HCT116 (cell line): ENCODE data around the gene VMAC. TPM values are rescaled to one million over a fixed set of nuclear protein-coding genes. Genes with fewer than 3 reads are reported as not detected.

Experiments used
- ATAC-seq: fragments of 200-7000 bp; cut with Tn5 transposase; 2 replicates; pipeline ENCODE4 v1.9.1; 2020; ENCODE audit warnings: mild to moderate bottlenecking, moderate library complexity
- BruUV-seq: library from RNA; stranded (reverse); fragments of 400-500 nt; replicated peaks from 2 replicates; lab custom pipeline; 2021; lab: Mats Ljungman, UMichigan
- CTCF ChIA-PET: fragments of 300-600 bp; sonication (Branson Sonifier 250); formaldehyde crosslinking; loops from one replicate; lab custom pipeline; 2021; ENCODE audit warnings: antibody characterized with exemption; lab: Charles Lee
- POLR2A ChIA-PET: fragments of 300-600, 350-600 bp; sonication (Branson Sonifier 250); formaldehyde crosslinking; loops from one replicate; lab custom pipeline; 2021; ENCODE audit warnings: antibody characterized with exemption; lab: Charles Lee
- RAD21 ChIA-PET, 2 experiments: fragments of 300-600 bp; sonication (Branson Sonifier 250); formaldehyde crosslinking; loops; one replicate each; lab custom pipeline; 2023; ENCODE audit warnings: low total read pairs in 2 of 2; ENCODE audit not compliant: uncharacterized antibody in 2 of 2, unreplicated experiment in 2 of 2, low non-redundant PET in 1 of 2; lab: Charles Lee
- DNase-seq: peaks from one replicate; pipeline ENCODE4 v3.0.0-alpha.2; 2010; ENCODE audit warnings: low read depth, low spot score
- H2AFZ ChIP-seq: fragments of 200-600 bp; shearing (Covaris generic), sonication (generic); 2 replicates; pipeline ENCODE4 v1.6.1; 2017; ENCODE audit warnings: low read depth, mixed run types, mixed read lengths, antibody characterized with exemption, low read length; ENCODE audit not compliant: poor library complexity, severe bottlenecking
- H3K27ac ChIP-seq: 2 replicates; pipeline ENCODE4 v1.5.1; 2012; ENCODE audit warnings: low read depth, low read length
- H3K27me3 ChIP-seq: fragments of 200-600 bp; sonication (generic); 2 replicates; pipeline ENCODE4 v1.6.1; 2016; ENCODE audit warnings: mixed run types, low read length, mixed read lengths; ENCODE audit not compliant: insufficient read depth
- H3K36me3 ChIP-seq, 2 experiments: fragments of 200-500 bp in 1 of 2; fragments of 200-600 bp in 1 of 2; sonication (Bioruptor generic) in 1 of 2; sonication (generic) in 1 of 2; 2 replicates each; pipeline versions ENCODE4 v1.5.1 to v1.6.1; 2014 to 2016; ENCODE audit warnings: low read length in 2 of 2, inconsistent platforms in 1 of 2, mixed read lengths in 1 of 2, mixed run types in 1 of 2; ENCODE audit not compliant: insufficient read depth in 2 of 2, control insufficient read depth in 1 of 2
- H3K4me1 ChIP-seq, 2 experiments: fragments of 200-600 bp in 1 of 2; sonication (generic) in 1 of 2; 2 replicates each; pipeline versions ENCODE4 v1.5.1 to v1.6.1; 2012 to 2017; ENCODE audit warnings: low read length in 2 of 2, inconsistent platforms in 1 of 2, mild to moderate bottlenecking in 1 of 2, mixed read lengths in 1 of 2, mixed run types in 1 of 2, moderate library complexity in 1 of 2; ENCODE audit not compliant: insufficient read depth in 2 of 2, control insufficient read depth in 1 of 2
- H3K4me2 ChIP-seq: fragments of 200-600 bp; sonication (generic); 2 replicates; pipeline ENCODE4 v1.6.1; 2017; ENCODE audit warnings: mixed run types, low read length, mixed read lengths
- H3K4me3 ChIP-seq, 2 experiments: fragments of 200-600 bp in 1 of 2; sonication (generic) in 1 of 2; replicated peaks in 1 of 2; 2 replicates each; pipeline ENCODE4 v1.5.1; 2011 to 2016; ENCODE audit warnings: low read length in 2 of 2, control low read depth in 1 of 2, low read depth in 1 of 2, mild to moderate bottlenecking in 1 of 2, mixed read lengths in 1 of 2, mixed run types in 1 of 2
- H3K79me2 ChIP-seq: fragments of 200-600 bp; sonication (generic); 2 replicates; pipeline ENCODE4 v1.6.1; 2017; ENCODE audit warnings: mild to moderate bottlenecking, mixed run types, low read length, moderate library complexity, mixed read lengths; ENCODE audit not compliant: insufficient read depth
- H3K9ac ChIP-seq: fragments of 200-600 bp; sonication (generic); 2 replicates; pipeline ENCODE4 v1.6.1; 2016; ENCODE audit warnings: low read length, mixed read lengths
- H3K9me2 ChIP-seq: fragments of 200-600 bp; sonication (generic), shearing (Covaris generic); 2 replicates; pipeline ENCODE4 v1.6.1; 2017; ENCODE audit warnings: mixed run types, mild to moderate bottlenecking, moderate library complexity; ENCODE audit not compliant: insufficient read depth
- H3K9me3 ChIP-seq, 2 experiments: fragments of 200-500 bp in 1 of 2; fragments of 200-600 bp in 1 of 2; sonication (Bioruptor generic) in 1 of 2; sonication (generic) in 1 of 2; 2 replicates each; pipeline ENCODE4 v1.6.1; 2014 to 2017; ENCODE audit warnings: low read length in 2 of 2, mixed read lengths in 2 of 2, inconsistent platforms in 1 of 2, low read depth in 1 of 2, mild to moderate bottlenecking in 1 of 2, mixed run types in 1 of 2, moderate library complexity in 1 of 2; ENCODE audit not compliant: control insufficient read depth in 1 of 2, insufficient read depth in 1 of 2
- H4K20me1 ChIP-seq: fragments of 200-600 bp; sonication (generic), shearing (Covaris generic); 2 replicates; pipeline ENCODE4 v1.6.1; 2017; ENCODE audit warnings: mixed run types, mild to moderate bottlenecking, moderate library complexity; ENCODE audit not compliant: insufficient read depth
- ATF3 ChIP-seq: IDR thresholded peaks from 2 replicates; pipeline ENCODE4 v1.6.1; 2012
- CBX3 ChIP-seq: IDR thresholded peaks from 2 replicates; pipeline ENCODE4 v1.6.1; 2012; ENCODE audit warnings: low read depth
- CEBPB ChIP-seq: IDR thresholded peaks from 2 replicates; pipeline ENCODE4 v1.6.1; 2012; ENCODE audit warnings: low read depth
- EGR1 ChIP-seq: IDR thresholded peaks from 2 replicates; pipeline ENCODE4 v1.6.1; 2012; ENCODE audit warnings: low read depth
- ELF1 ChIP-seq: IDR thresholded peaks from 2 replicates; pipeline ENCODE4 v1.6.1; 2012; ENCODE audit warnings: low read depth, borderline replicate concordance
- EZH2 ChIP-seq: fragments of 200-600 bp; sonication (generic); IDR thresholded peaks from 2 replicates; pipeline ENCODE4 v1.6.1; 2017; ENCODE audit warnings: antibody characterized with exemption, mixed run types
- FOSL1 ChIP-seq: IDR thresholded peaks from 2 replicates; pipeline ENCODE4 v1.6.1; 2012; ENCODE audit warnings: low read depth
- JUND ChIP-seq: IDR thresholded peaks from 2 replicates; pipeline ENCODE4 v1.6.1; 2012
- POLR2A ChIP-seq: IDR thresholded peaks from 2 replicates; pipeline ENCODE4 v1.7.0; 2011; ENCODE audit warnings: borderline replicate concordance; ENCODE audit not compliant: insufficient read depth, insufficient read length; ENCODE audit errors: extremely low read depth
- POLR2AphosphoS5 ChIP-seq: IDR thresholded peaks from 2 replicates; pipeline ENCODE4 v1.6.1; 2011; ENCODE audit warnings: mild to moderate bottlenecking, low read depth, low read length, moderate library complexity
- RAD21 ChIP-seq: IDR thresholded peaks from 2 replicates; pipeline ENCODE4 v1.6.1; 2012; ENCODE audit warnings: low read depth, mild to moderate bottlenecking
- REST ChIP-seq: IDR thresholded peaks from 2 replicates; pipeline ENCODE4 v1.6.1; 2012; ENCODE audit warnings: low read depth
- SRF ChIP-seq: IDR thresholded peaks from 2 replicates; pipeline ENCODE4 v1.6.1; 2012; ENCODE audit warnings: low read depth
- TCF7L2 ChIP-seq: IDR thresholded peaks from 2 replicates; pipeline ENCODE4 v1.7.0; 2011; ENCODE audit warnings: borderline replicate concordance, inconsistent platforms; ENCODE audit not compliant: insufficient read depth, insufficient read length; ENCODE audit errors: extremely low read depth
- YY1 ChIP-seq: IDR thresholded peaks from 2 replicates; pipeline ENCODE4 v1.6.1; 2011; ENCODE audit warnings: low read length, low read depth, moderate library complexity, mild to moderate bottlenecking; ENCODE audit not compliant: insufficient replicate concordance; ENCODE audit errors: extremely low read depth
- ZFX ChIP-seq: fragments of 450-650 bp; IDR thresholded peaks from 2 replicates; pipeline ENCODE4 v1.6.1; 2017
- ZNF274 ChIP-seq: fragments of 200-500 bp; sonication (Bioruptor generic); IDR thresholded peaks from 2 replicates; pipeline ENCODE4 v1.6.1; 2014; ENCODE audit warnings: mild to moderate bottlenecking, low read depth, low read length, inconsistent platforms
- intact Hi-C: fragments of 100-400 bp; cut with micrococcal nuclease; formaldehyde crosslinking; loops from 2 replicates; pipeline ENCODE4 v1.10.0; 2022
- total RNA-seq: library from RNA; stranded (reverse); gene quantifications from one replicate; pipeline ENCODE4 v1.2.1, GENCODE V29; 2021; ENCODE audit not compliant: unreplicated experiment

VMAC gene
- total RNA-seq, 1 experiment from 2014 or later = 2.1 TPM

GRCh38 chr19:5958074-5958850, 53.6 kb downstream of the VMAC start:
- ChIA-PET RAD21 (interaction anchor here in 1 of 2 experiments (0.5 kb wide), 1 partner anchor 21 kb away, joined by 12 read pairs; no protein-coding TSS in a partner anchor), CTCF (interaction anchor here (1.5 kb wide), 1 partner anchor 10 kb away, joined by 6 read pairs; no protein-coding TSS in a partner anchor), POLR2A (no interaction called here)
- no peak for DNase-seq
- no peak overlapping the region for H2AFZ ChIP-seq
- peaks cover 95% of the 10 kb centered on the region for H3K79me2 ChIP-seq
- no TSS peak for BruUV-seq
- H3K27me3 ChIP-seq = no peaks in the 10 kb centered on the region
- intact Hi-C loops = no loop called here
- H3K36me3 ChIP-seq = no peaks in the 10 kb centered on the region
- H3K4me2 ChIP-seq = no peak overlapping the region
- H3K9me3 ChIP-seq = no peaks in the 10 kb centered on the region
- no peak for ATAC-seq
- H3K4me1 ChIP-seq = peaks cover 0 to 2% of the 10 kb centered on the region in 2 experiments; a peak in 1 of 4 replicates
- TF ChIP-seq ZFX (no peak), CBX3 (no peak), YY1 (no peak), ELF1 (no peak), EZH2 (no peak), POLR2A (no peak), TCF7L2 (no peak)
- no peaks in the 10 kb centered on the region for H3K9me2 ChIP-seq
- H3K4me3 ChIP-seq = no peak overlapping the region
- no peak overlapping the region for H3K27ac ChIP-seq
- H3K9ac ChIP-seq = no peak overlapping the region
- H4K20me1 ChIP-seq = peaks cover 19% of the 10 kb centered on the region; the same call in 1 of the 2 replicates

- Histone ChIP-seq H4K20me1 (peaks cover 17% of the 10 kb centered on the region; the same call in 1 of the 2 replicates), H3K9me3 (no peaks in the 10 kb centered on the region), H3K27ac (no peak overlapping the region), H3K36me3 (no peaks in the 10 kb centered on the region), H3K4me2 (no peak overlapping the region), H3K9me2 (no peaks in the 10 kb centered on the region), H3K79me2 (peaks cover 95% of the 10 kb centered on the region), H3K4me3 (no peak overlapping the region), H3K9ac (no peak overlapping the region), H2AFZ (no peak overlapping the region), H3K27me3 (no peaks in the 10 kb centered on the region), H3K4me1 (peaks cover 0 to 2% of the 10 kb centered on the region in 2 experiments; a peak in 1 of 4 replicates)
- ATAC-seq (no peak), DNase-seq (no peak)
- RAD21 ChIA-PET = no interaction called here
- intact Hi-C loops = no loop called here
- BruUV-seq = no TSS peak
- POLR2A ChIA-PET = no interaction called here
- CTCF ChIA-PET = no interaction called here
- no peak for TF ChIP-seq CEBPB
- TF ChIP-seq POLR2A = no peak
- no peak for TF ChIP-seq JUND
- TF ChIP-seq ATF3 = no peak
- TF ChIP-seq REST = no peak
- TF ChIP-seq ZFX = no peak
- no peak for TF ChIP-seq FOSL1
- TF ChIP-seq RAD21 = no peak
- TF ChIP-seq EGR1 = no peak
- no peak for TF ChIP-seq POLR2AphosphoS5
- TF ChIP-seq ELF1 = no peak
- no peak for TF ChIP-seq SRF
- no peak for TF ChIP-seq ZNF274
Observed at GRCh38 chr19:5958851-5959122, 54.1 kb downstream of the VMAC start.
